Esophagus squamous epithelium (tissue), 5 donors: Measurements from ENCODE around the gene GGA1. TPM values are rescaled to one million over a fixed set of nuclear protein-coding genes. Genes with fewer than 3 reads are reported as not detected.
A peak's percentile ranks its signal among the peaks of the same experiment; 100 is the strongest.

Experiments used
- DNase-seq: peaks from one replicate; lab custom pipeline; 2025; lab: John Stamatoyannopoulos, UW
- H3K27ac ChIP-seq, 4 donors: fragments of 200-600 bp; sonication (generic); one replicate each; pipeline ENCODE4 v1.5.1; 2016 to 2019; ENCODE audit warnings: mild to moderate bottlenecking in 1 of 4
- H3K27me3 ChIP-seq, 4 donors: fragments of 200-600 bp; sonication (generic); 1 replicate in 3 of 4; 2 replicates in 1 of 4; pipeline versions ENCODE4 v1.5.1 to v1.6.0; 2017 to 2021; ENCODE audit warnings: antibody characterized with exemption in 1 of 4
- H3K36me3 ChIP-seq, 3 donors: fragments of 200-600 bp; sonication (generic); one replicate each; pipeline ENCODE4 v1.5.1; 2016 to 2019
- H3K4me1 ChIP-seq, 3 donors: fragments of 200-600 bp; sonication (generic); one replicate each; pipeline ENCODE4 v1.5.1; 2017 to 2019
- H3K4me3 ChIP-seq, 4 donors: fragments of 200-600 bp; sonication (generic); 1 replicate in 3 of 4; 2 replicates in 1 of 4; pipeline ENCODE4 v1.5.1; 2016 to 2019; ENCODE audit warnings: mild to moderate bottlenecking in 2 of 4, moderate library complexity in 1 of 4
- H3K9me3 ChIP-seq, 3 donors: fragments of 200-600 bp; sonication (generic); one replicate each; pipeline ENCODE4 v1.5.1; 2016 to 2019
- POLR2A ChIP-seq, 4 donors: fragments of 450-650 bp; IDR thresholded peaks; one replicate each; pipeline ENCODE4 v1.6.1; 2017; ENCODE audit warnings: antibody characterized with exemption in 4 of 4, mild to moderate bottlenecking in 4 of 4, moderate library complexity in 3 of 4
- WGBS, 2 donors: methylation state at CpG; one replicate each; pipeline ENCODE4 v1.1.5; 2018; 5-methylcytosine and 5-hydroxymethylcytosine counted together
- intact Hi-C: fragments of 100-400 bp; cut with DNase I; formaldehyde crosslinking; loops from one replicate; pipeline ENCODE4 v1.15.0; 2022
- total RNA-seq, 4 donors: library from RNA; depleted of rRNA; stranded (reverse); fragments of >200 nt; gene quantifications; one replicate each; pipeline ENCODE4 v1.1.0, GENCODE V29; 2016
- TF ChIP-seq, protein P1 (sequence below), 6 experiments: fragments of 450-650 bp in 4 of 6; fragments of 200-600 bp in 2 of 6; sonication (generic) in 2 of 6; IDR thresholded peaks; one replicate each; pipeline ENCODE4 v1.5.1; 2016 to 2019; ENCODE audit warnings: antibody characterized with exemption in 6 of 6, mild to moderate bottlenecking in 4 of 6, moderate library complexity in 4 of 6
- donor health status: DM: yes; HTN: yes; CAD: no.

The GGA1 gene
- total RNA-seq, 4 donors from 2014 or later, result 32.2 to 54.3 (median 39.5) TPM

DNA sequence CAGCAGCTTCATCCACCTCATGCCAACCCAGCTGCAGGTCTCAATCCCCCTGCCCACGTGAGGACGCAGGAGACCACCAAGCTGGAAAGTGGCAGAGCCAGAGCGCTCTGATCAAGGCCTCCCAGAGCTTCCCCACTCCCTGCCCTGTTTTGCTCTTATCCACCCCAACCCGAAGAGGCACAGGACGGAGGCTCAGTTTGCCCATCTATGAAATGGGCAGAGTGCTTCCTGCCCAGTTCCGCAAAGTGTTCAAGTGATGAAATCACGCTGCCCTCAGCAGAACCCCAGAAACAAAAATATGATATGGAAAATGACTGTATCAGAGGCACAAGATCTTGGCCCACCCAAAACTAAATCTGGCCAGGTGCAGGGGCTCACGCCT lies 36.7 kb upstream of the GGA1 start:
- intact Hi-C loops, result loop anchor here (5.0 kb wide), 1 partner anchor 35 kb away; no protein-coding TSS in a partner anchor
- TF ChIP-seq, protein P1, sequence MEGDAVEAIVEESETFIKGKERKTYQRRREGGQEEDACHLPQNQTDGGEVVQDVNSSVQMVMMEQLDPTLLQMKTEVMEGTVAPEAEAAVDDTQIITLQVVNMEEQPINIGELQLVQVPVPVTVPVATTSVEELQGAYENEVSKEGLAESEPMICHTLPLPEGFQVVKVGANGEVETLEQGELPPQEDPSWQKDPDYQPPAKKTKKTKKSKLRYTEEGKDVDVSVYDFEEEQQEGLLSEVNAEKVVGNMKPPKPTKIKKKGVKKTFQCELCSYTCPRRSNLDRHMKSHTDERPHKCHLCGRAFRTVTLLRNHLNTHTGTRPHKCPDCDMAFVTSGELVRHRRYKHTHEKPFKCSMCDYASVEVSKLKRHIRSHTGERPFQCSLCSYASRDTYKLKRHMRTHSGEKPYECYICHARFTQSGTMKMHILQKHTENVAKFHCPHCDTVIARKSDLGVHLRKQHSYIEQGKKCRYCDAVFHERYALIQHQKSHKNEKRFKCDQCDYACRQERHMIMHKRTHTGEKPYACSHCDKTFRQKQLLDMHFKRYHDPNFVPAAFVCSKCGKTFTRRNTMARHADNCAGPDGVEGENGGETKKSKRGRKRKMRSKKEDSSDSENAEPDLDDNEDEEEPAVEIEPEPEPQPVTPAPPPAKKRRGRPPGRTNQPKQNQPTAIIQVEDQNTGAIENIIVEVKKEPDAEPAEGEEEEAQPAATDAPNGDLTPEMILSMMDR (IDR thresholded peaks at IDR 0.05), result no peak
- TF ChIP-seq POLR2A (IDR thresholded peaks at IDR 0.05), result no peak
- no peak for DNase-seq
- Histone ChIP-seq H3K4me3 (no peak overlapping the region), H3K36me3 (peaks cover 11 to 23% (median 11%) of the 10 kb centered on the region in 3 donors), H3K27ac (no peak overlapping the region), H3K9me3 (no peaks in the 10 kb centered on the region), H3K4me1 (peaks cover 21 to 37% (median 26%) of the 10 kb centered on the region in 3 donors), H3K27me3 (no peaks in the 10 kb centered on the region)
- WGBS, 2 donors, result 84 to 89% methylated on average over 1 to 6 of the region's 8 CpGs

DNA sequence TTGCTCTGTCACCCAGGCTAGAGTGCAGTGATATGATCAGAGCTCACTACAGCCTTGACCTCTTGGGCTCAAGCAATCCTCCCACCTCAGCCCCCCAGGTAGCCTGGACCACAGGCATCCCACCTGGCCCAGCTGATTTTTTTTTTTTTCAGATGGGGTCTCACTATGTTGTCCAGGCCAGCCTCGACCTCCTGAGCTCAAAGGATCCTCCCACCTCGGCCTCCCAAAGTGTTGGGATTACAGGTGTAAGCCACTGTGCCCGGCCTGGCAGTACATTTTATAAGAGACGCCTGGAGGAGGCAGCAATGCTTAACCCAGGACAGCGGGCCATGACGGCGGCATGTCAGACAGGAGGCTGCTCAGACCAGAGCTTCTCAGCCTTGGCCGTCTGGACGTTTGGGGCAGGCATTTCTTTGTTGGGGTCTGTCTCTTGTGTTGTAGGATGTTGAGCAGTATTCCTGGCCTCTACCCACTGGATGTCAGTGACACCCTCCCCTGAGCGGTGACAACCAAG lies 33.1 kb upstream of the GGA1 start:
- Histone ChIP-seq H3K4me1 (peaks cover 0 to 5% (median 0%) of the 10 kb centered on the region in 3 donors), H3K4me3 (no peak overlapping the region), H3K27ac (no peak overlapping the region), H3K36me3 (no peaks in the 10 kb centered on the region), H3K9me3 (no peaks in the 10 kb centered on the region), H3K27me3 (no peaks in the 10 kb centered on the region)
- WGBS, 2 donors, result 90 to 94% methylated on average over 2 to 8 of the region's 10 CpGs
- DNase-seq, result no peak
- TF ChIP-seq, protein P1 (IDR thresholded peaks at IDR 0.05), result no peak
- intact Hi-C loops, result no loop called here

DNA sequence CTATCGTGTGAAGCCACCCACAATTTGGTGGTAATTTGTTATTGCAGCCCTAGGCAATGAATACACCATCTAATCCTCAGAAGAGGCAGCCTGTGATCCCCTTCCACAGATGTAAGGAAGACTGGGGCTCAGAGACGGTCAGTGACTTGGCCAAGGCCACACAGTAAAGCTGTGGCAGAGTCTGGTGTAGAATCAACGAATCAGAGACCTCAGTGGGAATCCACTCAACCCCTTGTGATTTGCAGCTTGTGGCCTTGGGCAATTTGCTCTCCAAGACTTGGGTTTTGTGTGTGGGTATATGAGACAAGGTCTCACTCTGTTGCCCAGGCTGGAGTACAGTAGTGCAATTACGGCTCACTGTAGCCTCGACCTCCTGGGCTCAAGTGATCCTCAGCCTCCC lies 30.6 kb upstream of the GGA1 start:
- H3K27ac ChIP-seq, result no peak overlapping the region
- H3K27me3 ChIP-seq, result no peaks in the 10 kb centered on the region
- 82 to 91% methylated on average over 4 to 5 of the region's 5 CpGs for WGBS, 2 donors
- no peak for DNase-seq
- no peak overlapping the region for H3K4me3 ChIP-seq
- intact Hi-C loops, result no loop called here
- H3K4me1 ChIP-seq, result peaks cover 3 to 28% (median 10%) of the 10 kb centered on the region in 3 donors
- no peaks in the 10 kb centered on the region for H3K36me3 ChIP-seq
- TF ChIP-seq, protein P1 (IDR thresholded peaks at IDR 0.05), result no peak
- no peak for TF ChIP-seq POLR2A (IDR thresholded peaks at IDR 0.05)
- H3K9me3 ChIP-seq, result no peaks in the 10 kb centered on the region

DNA sequence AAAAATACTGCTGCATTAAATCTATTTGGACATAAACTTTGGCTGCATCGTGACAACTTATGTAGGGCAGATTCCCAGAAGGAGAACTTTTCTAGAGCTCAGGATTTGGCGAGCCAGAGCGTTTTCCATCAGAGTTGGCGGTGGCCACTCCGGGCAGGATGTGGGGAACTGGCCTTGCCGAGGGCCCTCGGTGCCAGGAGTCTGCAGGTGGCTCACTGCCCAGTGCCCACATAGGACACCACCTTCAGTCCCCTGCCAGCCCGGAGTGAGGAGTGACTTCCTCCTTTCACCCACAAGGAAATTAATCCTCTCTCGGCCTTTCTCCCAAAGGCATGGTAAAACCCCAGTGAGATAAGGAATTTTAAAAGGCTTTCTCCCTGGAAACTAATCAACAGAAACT lies 27.1 kb upstream of the GGA1 start:
- Histone ChIP-seq H3K4me1 (peaks cover 5 to 32% (median 10%) of the 10 kb centered on the region in 3 donors), H3K4me3 (no peak overlapping the region), H3K27ac (peak overlapping the region in 1 of 4 donors; percentile 0), H3K36me3 (no peaks in the 10 kb centered on the region), H3K9me3 (no peaks in the 10 kb centered on the region), H3K27me3 (no peaks in the 10 kb centered on the region)
- WGBS, 2 donors, result 22 to 25% methylated on average over 8 to 9 of the region's 9 CpGs
- TF ChIP-seq, protein P1 (IDR thresholded peaks at IDR 0.05), result no peak
- TF ChIP-seq POLR2A (IDR thresholded peaks at IDR 0.05), result no peak
- intact Hi-C loops, result no loop called here
- DNase-seq, result no peak

- no peak overlapping the region for H3K27ac ChIP-seq
- H3K9me3 ChIP-seq, result no peaks in the 10 kb centered on the region
- H3K4me3 ChIP-seq, result no peak overlapping the region
- intact Hi-C loops, result no loop called here
- no peaks in the 10 kb centered on the region for H3K36me3 ChIP-seq
- 88 to 92% methylated on average over 4 of the region's 4 CpGs for WGBS, 2 donors
- TF ChIP-seq, protein P1 (IDR thresholded peaks at IDR 0.05), result no peak
- no peak for TF ChIP-seq POLR2A (IDR thresholded peaks at IDR 0.05)
- H3K27me3 ChIP-seq, result no peaks in the 10 kb centered on the region
- peaks cover 5 to 32% (median 10%) of the 10 kb centered on the region in 3 donors for H3K4me1 ChIP-seq
- no peak for DNase-seq
These were observed 26.1 kb upstream of the GGA1 start for GRCh38 chr22:37582526-37582925.
